ENCODE data around the gene GNAL. TPM values are rescaled to one million over a fixed set of nuclear protein-coding genes. Genes with fewer than 3 reads are reported as not detected.

Gene GNAL
- total RNA-seq, 4 donors from 2014 or later: 7.5 to 20.7 (median 11.8) TPM

DNA sequence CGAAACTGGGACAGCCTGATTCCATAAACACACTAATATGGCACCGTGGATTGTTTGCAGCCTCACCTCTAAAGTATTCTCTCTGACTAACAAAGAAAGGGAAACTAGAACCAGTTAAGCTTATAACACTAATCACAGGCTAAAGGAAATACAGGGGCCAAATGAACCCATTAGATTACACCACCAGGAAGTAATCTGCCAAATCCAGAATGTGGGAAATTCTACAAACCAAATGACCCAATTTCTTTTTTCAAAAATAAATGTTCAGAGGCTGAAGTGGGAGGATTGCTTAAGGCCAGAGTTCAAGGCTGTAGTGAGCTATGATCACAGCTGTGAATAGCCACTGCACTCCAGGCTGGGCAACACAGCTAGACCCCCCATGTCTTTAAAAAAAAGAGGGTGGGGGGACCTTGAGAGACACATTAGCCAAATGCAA lies 220.5 kb downstream of the GNAL start:
- TF ChIP-seq, protein P1, sequence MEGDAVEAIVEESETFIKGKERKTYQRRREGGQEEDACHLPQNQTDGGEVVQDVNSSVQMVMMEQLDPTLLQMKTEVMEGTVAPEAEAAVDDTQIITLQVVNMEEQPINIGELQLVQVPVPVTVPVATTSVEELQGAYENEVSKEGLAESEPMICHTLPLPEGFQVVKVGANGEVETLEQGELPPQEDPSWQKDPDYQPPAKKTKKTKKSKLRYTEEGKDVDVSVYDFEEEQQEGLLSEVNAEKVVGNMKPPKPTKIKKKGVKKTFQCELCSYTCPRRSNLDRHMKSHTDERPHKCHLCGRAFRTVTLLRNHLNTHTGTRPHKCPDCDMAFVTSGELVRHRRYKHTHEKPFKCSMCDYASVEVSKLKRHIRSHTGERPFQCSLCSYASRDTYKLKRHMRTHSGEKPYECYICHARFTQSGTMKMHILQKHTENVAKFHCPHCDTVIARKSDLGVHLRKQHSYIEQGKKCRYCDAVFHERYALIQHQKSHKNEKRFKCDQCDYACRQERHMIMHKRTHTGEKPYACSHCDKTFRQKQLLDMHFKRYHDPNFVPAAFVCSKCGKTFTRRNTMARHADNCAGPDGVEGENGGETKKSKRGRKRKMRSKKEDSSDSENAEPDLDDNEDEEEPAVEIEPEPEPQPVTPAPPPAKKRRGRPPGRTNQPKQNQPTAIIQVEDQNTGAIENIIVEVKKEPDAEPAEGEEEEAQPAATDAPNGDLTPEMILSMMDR (IDR thresholded peaks at IDR 0.05; ENCODE audit: low read depth): no peak

DNA sequence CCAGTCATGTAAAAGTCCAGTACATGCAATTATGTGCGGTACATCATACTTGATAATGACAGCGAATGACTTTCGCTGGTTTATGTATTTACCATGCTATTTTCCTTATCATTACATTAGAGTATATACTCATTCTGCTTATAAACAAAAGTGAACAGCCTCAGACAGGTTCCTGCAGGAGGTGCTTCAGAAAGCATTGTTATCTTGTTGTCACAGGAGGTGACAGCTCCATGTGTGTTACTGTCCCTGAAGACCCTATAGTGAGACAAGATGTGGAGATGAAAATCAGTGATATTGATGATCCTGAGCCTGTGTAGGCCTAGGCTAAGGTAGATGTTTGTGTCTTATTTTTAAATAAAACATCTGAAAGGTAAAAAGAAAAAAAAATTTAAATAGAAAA lies 234.4 kb downstream of the GNAL start:
- TF ChIP-seq, protein P1 (IDR thresholded peaks at IDR 0.05; ENCODE audit: low read depth): no peak

DNA sequence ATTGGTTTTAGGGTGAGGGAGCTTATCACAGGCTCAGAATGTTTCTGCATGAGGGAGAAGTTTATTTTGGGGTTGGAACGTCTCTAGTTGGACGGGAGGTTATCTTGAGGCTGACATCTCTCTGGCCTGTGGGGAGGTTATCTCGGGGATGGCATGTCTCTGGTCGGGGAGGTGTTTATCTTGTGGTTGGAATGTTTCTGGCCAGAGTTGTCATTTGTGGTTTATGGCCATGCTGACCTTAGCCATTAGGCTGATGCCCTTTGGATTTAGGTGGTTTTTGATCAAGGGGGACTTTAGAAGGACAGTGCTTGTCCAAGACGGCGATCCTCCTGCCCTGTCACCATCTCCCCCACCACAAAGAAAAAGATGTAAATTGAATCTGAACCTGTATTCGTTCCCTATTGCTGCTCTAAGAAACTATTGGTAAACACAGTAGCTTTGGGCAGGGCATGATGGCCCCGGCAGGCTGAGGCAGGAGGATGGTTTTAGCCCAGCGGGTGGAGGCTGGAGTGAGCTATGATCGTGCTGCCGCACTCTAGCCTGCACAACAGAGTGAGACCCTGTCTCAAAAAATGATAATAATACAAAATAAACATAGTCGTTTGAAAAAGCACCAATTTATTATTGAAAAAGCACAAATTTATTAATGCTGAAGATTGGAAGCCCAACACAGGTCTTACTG lies 236.9 kb downstream of the GNAL start:
- TF ChIP-seq, protein P1 (IDR thresholded peaks at IDR 0.05; ENCODE audit: low read depth): no peak

DNA sequence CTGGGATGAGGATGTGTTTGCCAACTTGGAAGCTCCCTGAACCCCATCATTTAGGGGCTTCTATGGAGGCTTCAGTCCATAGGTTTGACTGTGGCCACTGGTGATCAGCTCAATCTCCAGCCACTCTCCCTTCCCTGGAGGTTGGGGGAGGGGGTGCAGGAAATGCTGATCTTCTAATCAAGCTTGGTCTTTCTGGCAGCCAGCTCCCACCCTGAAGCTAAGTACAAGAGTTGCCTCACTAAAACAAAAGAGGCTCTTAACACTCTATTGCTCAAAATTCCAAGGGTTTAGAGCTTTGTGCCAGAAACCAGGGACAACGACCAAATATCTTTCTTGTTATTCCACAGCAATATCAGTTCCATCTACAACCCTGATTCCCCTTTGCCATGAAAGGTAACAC lies 238.4 kb downstream of the GNAL start:
- TF ChIP-seq, protein P1 (IDR thresholded peaks at IDR 0.05; ENCODE audit: low read depth): no peak

DNA sequence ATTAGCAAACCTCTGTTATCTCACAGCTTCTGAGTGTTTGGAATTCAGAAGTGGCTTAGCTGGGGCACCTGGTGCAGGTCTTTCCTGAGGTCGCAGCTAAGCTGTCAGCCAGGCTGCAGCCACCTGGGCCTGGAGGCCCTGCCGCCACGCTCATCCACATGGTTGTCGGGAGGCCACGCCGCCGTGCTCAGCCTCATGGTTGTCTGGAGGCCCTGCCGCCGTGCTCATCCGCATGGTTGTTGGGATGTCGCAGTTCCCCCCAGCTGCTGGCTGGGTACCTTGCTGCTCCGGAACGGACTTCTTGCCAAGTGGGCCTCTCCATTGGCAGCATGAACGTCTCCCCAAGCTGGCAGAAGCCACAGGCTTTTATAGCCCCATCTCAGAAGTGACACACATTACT lies 243.3 kb downstream of the GNAL start:
- TF ChIP-seq, protein P1 (IDR thresholded peaks at IDR 0.05; ENCODE audit: low read depth): no peak

Other genes starting within 250 kb of the GNAL start
- not detected for gene SLC35G4, start 79.7 kb upstream of the GNAL start, total RNA-seq
- 10 to 100 TPM; 33.4 to 55.1 (median 39.8) TPM for gene CHMP1B, start 162.1 kb downstream of the GNAL start, total RNA-seq
- gene MPPE1, start 219.1 kb downstream of the GNAL start, total RNA-seq: 10 to 100 TPM; 27.1 to 54.8 (median 30.8) TPM